UCSD-AML1 (cell line): Measurements from ENCODE around the gene CAMK4.

ENCODE experiments used
- DNase-seq: peaks from one replicate; lab custom pipeline; 2025; ENCODE audit not compliant: unreplicated experiment; lab: John Stamatoyannopoulos, UW

CAMK4 gene

DNA sequence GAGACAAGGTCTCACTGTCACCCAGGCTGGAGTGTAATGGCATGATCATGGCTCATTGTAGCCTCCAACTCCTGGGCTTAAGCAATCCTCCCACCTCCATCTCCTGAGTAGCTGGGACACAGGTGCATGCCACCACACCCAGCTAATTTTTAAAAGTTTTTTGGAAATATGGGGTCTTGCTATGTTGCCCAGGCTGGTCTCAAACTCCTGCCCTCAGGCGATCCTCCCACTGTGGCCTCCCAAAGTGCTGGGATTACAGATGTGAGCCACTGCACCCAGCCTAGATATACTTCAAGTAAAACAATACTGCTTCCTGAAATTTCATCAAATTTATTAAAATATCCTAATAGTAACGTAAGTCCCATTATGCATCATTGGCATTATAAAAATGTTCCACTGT, 254.7 kb downstream of the CAMK4 start:
- no peak for DNase-seq

DNA sequence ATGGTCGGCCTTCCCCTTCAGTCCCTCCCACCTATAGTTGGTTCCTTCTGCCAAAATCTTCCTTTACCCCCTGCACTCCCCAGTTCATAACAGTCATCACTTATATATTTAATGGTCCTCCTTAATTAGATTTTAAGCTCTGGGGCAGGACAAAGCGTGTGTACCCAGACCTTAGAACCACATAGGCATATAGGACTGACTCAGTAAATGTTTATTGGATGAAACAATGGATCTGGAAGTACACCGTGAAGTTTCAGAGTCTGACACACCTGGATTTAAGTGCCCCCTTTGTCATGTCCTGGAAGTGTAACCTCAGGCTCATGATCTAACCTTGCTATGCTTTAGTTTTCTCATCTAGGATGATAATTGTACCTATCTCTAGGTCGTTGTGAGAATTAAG, 256.2 kb downstream of the CAMK4 start:
- no peak for DNase-seq

DNA sequence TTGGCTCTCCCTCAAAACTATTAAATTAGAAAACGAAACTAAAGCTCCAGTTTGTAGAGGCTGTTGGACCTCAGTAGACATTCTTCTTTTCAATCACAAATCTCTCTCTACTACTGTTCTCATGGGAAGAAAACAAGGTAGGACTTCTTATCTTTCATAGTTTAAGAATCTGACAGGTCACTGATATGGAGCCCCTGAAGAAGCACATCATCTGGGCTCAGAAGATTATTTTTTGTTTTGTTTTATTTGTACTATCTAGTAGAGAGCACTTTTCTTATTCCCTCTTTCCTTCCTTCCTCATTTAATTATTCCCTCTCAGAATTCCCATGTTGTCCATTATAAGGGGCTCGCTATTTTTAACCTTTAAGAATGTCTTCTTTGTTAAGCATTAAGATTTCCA, 261.9 kb downstream of the CAMK4 start:
- DNase-seq: no peak

DNA sequence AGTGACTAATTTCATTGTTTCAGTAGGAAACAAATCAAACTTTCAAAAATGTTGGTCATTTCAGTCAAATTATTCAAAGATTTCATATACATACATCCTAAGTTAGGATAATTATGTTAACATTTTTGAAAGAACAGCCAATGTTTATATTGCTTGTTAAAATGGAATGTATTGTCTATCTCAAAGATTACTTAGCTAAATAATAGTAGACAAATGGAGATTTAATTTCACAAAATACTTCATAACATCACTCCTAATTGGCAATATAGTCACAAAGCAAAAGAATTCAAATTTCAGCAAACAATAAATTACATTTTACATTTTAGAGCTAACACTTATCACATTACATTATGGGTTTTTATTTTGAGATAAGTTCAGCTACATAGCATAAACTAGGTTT, 262.7 kb downstream of the CAMK4 start:
- no peak for DNase-seq

DNA sequence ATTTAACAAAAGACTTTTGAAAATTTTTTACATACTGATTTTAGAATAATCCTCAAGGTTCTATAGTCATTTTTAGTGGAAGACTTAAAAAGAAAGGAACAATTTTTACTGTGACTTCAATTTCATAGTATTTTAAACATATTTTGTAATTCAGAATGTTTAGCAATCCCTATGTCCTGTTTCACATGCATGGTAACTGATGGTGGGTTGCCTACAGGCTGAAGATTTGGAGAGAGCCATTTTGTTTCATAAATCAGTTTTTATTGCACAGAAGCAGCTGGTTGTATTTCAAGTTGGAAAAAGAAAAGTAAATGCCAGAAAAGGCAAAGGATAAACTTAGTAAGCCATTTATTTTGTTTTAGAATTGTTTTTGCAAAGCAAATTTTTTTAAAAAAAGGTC, 264.2 kb downstream of the CAMK4 start:
- DNase-seq: no peak

DNA sequence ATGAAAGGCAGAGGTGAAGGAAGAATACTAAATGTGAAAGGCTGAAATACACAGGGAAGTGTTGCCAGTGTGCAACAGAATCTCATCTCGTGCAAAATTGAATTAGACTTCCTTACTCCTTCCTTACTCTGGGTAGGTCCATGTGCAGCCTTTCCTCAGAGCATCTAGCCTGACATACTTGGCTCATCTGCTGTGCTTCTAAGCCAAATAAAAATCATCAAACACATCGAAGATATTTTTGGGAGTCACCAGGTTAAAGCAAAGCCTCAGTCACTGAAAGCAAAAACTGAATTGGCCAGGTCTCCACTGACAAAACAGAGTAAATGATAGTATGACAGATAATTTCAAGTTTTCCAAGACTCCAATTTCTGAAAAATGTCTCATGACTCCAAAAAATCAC, 268.8 kb downstream of the CAMK4 start:
- DNase-seq: no peak

DNA sequence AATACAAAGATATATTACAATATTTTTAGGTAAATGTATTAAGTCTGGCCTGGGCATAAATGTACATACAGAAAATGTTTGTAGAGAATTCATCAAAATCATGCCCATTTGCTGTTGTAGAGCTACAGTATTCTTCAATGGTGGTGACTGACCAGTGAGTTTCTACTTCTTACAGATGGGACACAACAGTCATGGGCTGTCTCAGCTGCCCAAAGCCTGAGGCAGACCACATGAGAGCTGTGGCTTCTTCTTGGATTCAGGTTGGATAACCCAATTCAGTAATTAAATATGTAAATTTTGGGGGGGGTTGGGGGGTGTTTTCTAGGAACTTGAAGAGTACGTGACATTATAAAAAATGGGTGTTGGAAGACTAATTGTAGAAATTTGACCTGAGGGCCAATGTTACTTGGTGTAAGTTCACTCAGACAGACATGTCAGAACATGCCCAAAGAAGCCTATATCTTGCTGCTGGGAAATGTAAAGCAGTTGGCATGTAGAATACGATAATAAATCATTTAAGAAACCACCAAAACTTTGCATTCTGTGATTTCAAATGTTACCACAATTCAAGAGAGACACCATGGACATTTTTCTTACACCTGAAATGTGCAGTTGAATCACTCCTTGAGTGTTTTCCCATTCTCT, 270.3 kb downstream of the CAMK4 start:
- no peak for DNase-seq

DNA sequence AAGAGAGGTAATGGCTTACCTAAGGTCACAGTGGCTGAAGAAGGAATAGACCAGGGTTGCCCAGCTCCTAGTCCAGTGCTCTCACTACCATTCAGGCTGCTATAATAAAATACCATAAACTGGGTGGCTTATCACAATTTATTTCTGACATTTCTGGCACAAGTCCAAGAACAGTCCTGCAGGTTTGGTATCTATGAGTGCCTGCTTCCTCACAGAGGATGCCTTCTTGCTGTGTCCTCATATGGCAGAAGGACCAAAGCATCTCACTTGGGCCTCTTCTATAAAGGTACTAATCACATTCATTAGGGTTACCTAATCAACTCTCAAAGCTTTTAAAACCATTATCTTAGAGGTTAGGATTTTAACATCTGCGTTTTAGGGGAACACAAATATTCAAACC, 271.0 kb downstream of the CAMK4 start:
- no peak for DNase-seq

DNA sequence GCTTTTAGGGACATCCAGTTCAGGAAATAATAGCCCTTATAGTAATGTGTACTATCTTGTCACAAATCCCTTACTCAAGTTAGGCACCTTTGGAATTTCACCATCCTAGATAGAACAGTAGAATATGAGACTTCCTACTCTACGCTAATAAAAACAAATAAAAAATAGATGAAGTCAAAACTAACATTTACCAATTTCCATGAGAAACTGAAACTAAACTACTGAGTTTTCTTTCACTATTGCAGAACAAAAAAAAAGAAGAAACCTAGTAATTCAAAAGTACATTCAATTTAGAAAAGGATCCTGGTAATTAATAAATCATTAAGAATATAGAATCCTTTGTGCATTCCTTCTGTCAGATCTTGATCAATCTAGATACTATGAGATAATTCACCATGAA, 274.2 kb downstream of the CAMK4 start:
- DNase-seq: no peak

DNA sequence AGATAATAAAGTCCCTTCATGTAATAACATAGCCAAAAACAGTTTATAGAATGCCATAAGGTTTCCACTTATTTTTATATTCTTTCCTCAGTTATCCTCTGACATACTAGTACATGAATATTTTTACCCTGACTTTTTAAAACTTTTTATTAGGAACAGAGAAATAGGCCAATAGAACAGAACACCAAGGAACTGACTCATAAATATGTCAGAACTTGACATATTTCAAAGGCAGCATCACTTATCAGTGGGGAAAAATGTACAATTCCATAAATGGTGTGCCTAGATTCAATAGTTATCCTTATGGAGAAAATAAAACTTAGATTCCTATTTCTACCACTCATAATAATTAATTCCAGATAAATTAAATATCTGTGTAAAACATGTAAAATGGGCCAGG, 278.8 kb downstream of the CAMK4 start:
- DNase-seq: no peak

DNA sequence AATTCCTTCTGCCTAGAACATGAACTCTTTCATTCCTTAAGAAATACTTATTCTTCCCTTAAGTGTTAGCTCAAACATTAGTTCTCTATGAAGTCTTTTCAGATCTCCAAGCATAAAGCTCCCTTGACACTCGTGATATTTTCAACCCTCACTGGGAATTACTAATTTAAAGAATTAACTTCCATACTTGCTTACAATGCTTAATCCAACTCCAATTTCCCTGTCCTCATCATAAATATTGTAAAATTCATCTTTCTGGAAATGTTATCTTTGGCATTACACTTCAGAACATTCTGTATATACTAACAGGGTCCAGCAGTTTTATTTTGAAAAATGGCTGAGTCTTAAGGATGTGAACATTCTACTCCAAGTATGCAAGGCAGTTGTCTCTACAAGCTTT, 280.9 kb downstream of the CAMK4 start:
- DNase-seq: no peak

DNA sequence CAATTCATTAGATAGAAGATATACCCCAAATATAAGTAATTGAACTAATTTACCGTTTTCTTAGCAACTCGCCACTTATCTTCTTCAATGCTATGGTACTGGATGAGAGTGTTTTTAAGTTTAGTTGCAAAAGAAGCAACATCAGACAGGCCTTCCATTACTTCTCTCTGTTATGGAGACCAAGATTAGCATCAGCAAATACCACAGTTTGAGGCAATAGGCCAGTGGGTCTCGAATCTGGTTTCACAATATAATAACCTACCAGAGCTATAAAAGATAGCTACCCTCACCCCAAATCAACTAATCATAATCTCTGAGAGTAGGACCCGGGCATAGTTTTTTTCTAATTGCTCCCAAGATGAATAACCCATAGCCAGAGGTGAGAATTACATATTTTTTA, 283.1 kb downstream of the CAMK4 start:
- DNase-seq: no peak

DNA sequence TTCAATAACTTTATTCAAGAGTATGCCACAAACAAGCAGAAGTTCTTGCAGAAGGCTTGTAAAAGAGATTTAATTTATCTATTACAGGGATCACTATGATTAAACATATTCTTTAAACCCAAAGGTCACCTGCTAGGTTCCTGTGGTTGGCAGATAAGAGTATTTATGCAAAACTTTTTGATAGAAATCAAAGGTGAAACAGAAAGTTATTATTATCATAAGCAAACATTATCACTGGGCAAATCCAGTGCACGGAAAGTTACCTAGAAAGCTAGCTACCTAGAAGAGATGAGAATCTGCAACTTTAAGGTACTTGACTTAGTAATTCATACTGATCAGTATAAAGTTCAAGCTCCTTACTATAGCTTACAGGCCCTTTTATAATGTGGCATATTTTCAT, 284.9 kb downstream of the CAMK4 start:
- no peak for DNase-seq

DNA sequence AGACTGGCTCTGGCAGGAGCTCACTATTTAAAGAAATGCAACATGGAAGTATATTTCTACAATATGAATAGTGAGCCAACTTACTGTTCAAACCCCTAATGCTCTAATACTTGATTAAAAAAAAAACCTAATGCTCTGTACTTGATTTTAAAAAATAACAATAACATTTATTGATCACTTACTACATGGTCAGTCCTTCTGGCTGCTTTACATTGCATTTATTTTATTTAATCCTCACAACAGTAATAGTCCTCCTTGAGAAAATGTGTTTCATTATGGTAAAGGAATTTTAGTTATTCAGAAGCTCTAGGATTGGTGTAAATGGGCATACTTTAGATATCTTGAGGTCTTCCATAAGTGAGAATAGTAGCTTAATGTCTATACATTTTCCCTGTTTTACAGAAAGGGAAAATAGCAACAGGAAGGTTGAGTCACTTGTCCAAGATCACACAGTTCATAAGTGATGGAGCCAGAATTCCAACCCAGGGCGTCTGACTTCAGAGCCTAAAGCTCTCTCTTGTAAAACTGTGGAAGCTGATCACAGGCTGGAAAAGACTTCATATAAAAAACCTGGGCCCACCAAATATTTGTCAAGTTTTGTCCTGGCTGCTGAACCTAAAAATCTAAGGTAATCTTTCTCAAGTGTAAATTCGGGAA, 287.1 kb downstream of the CAMK4 start:
- DNase-seq: no peak

DNA sequence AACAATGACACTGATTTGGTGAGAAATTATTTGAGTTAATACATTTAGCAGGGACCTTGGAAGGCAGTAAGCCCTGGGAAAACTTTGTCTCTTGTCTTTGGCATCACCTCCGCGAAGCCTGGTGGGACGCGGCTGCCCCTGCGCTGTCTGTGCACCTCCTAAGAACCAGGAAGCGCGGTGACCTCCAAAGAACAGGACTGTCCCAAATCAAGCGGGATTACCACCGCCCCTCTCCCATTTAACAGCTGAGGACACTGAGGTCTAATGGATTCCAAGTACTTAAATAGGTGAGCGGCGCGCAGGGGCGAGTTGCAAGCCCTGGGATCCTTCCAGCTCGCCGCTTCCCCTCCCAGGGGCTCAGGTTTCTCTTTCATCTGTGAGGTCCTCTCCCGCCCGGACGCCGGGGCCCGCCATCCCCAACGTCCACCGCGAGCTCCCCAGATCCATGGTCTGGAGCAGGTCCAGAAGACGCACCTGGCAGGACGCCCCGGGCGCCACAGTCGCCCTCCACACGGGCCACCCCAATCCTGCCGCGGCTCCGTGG, 287.7 kb downstream of the CAMK4 start:
- DNase-seq: no peak

DNA sequence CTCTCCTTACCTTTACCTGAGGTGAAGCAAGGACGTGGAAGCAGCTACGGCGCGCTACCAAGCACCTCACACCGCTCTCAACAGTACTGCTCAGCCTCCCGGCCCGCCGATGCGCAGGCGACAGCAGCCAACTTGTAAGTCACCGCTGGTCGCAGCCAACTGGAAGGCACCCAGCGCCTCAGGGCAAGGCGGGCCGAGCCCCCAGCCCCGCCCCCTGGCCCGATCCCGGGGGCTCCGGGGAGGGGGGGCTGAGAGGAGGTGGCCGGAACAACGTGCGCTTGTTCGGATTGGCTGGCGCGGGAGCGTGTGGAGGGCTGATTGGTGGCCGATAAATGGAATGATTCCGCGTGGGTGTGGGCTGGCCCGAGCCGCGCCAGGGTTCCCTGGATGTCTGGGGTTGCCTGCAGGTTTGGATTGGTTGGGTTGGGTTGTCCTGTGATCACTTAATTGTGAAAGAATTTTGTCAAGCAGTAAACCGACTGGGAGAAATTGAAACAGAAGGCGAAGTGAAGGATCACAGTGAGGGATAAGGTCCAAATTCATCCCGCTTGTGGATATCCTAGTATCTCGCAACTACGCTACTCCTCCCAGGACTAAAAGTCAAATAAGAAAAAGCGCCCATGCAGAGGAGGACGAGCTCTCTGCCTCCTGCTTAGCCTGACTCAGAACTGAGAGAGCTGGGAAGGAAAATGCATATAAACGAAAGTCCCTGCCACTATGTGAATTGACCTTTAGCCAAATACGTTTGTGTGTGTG, 288.4 kb downstream of the CAMK4 start, which contains the start of gene STARD4:
STARD4 (minus strand) TSS at position 161 of the 756 bp plus-strand sequence. CDS start 5,102 bp downstream, outside the sequence.
- peak; percentile 98 for DNase-seq

DNA sequence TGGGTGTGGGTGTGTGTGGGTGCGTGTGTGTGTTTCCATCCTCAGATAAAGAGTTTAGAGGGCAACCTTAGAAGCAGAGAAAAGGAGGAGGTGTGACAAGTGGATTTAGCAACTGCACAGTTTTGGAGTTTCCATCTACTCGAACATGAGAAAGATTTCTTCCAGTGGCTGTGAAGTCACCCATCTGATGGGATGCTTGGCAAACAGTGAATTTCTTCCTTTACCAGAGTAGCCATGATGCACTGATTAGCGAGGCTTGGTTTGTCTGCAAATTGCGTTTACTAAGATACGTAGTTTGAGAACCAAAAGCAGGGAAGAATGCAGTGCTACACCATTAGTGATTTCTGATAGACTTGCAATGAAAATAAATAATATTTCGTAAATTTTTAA, 288.9 kb downstream of the CAMK4 start:
- no peak for DNase-seq

DNA sequence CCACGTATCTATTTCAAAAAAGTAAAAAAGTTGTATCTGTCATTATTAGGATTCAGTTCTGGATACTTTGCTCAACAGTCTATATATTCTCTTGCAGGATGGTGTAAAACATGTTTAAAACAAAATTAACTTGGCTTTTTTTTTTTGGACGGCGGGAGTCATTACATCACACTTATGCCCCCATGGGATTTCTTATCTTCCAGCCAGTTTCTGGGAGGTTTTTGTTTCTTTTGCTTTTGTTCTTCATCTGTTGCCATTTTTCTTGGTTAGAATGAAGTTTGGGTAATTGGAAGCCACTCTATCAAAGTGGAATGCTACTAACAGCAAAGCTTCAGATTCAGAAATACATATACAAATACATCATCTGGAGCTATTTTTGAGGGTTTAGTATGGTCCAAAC, 289.9 kb downstream of the CAMK4 start:
- DNase-seq: no peak

DNA sequence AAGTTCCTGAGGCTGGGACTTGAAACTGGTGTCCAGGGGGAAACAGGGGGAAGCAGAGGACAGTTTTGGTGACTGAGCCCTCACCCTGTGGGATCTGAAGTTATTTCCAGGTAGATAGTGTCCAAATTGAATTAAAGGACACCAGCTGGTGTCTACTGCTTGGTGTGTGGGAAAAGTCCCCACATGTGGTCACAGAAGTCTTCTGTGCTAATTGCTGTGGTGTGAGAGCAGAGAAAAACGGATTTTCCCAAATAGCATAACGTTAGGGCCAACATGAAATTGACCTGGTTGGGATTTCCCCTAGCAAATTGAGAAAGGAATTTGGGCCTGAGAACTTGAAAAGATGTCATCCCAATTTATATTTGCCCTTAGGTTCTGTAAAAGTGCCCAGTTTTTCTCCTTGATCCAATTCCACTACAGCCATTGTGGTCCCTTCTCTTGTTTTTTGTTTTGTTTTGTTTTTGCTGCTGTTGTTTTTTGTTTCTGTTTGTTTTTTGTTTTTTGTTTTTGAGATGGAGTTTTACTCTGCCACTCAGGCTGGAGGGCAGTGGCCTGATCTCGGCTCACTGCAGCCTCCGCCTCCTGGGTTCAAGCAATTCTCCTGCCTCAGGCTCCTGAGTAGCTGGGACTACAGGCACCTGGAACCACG, 293.8 kb downstream of the CAMK4 start:
- no peak for DNase-seq

DNA sequence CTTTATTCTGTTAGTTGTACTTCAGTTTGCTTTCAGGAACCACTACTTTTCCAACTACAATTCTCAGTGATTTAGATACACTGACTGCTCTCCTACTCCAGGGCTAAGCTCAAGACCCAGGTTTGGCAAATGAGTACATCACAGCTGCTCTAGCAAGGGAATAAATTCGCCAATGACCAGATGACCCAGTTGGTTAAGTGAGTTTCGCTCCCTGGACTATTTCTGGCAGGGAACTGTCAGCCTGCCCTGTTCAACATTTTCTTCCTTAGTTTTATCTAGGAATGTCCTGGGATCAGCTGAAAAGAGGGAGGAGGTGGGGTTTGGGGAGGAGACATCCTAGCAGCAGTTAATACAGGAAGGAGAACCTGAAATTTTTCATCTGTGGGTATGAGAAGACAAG, 294.6 kb downstream of the CAMK4 start:
- DNase-seq: no peak

DNA sequence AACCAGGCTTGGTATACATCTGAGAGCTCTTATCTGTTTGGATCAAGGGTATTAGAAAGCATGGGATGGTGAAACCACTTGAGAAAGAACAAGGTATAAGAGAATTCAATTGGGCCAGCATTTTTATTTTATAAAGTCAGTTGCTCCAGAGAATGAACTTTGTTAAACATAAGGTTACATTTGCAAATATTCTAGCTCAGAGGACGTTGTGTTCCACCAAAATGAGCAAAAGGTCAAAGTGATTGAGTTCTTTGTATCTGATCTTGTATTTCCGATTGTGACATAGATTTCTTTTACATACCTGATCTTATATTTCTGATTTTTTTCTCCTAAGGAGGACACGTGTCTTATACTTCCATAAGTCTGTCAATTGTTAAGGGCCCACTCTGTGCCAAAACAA, 296.7 kb downstream of the CAMK4 start:
- no peak for DNase-seq

DNA sequence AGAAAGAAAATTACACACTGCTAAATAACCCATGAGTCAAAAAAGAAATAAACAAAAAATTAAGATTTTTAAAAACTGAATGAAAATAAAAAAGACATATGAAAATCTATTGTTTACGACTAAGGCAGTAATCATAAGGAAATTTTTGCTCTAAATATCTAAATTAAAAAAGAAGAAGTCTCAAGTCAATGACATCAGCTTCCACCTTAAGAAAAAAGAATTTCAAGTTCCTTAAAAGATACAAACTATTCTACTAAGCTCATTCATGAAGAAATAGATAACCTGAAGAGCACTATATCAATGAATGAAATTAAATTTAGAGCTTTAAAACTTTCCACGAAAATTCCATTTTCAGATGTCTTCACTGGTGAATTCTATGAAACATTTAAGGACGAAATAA, 303.9 kb downstream of the CAMK4 start:
- DNase-seq: no peak
